AG04449 (cell line): Measurements from ENCODE around the gene NUDT22.

Source experiments
- CTCF ChIA-PET: fragments of 350-600 bp; formaldehyde crosslinking; extraction: SDS; loops from one replicate; lab custom pipeline; 2021; ENCODE audit warnings: antibody characterized with exemption; lab: Yijun Ruan, JAX
- POLR2A ChIA-PET: fragments of 400-600, 350-600 bp; formaldehyde crosslinking; extraction: SDS; loops from one replicate; lab custom pipeline; 2020; ENCODE audit warnings: antibody characterized with exemption, inconsistent platforms; lab: Yijun Ruan, JAX
- DNase-seq: peaks from one replicate; pipeline ENCODE4 v3.0.0-alpha.2; 2010; ENCODE audit warnings: low read depth, low spot score
- H3K4me3 ChIP-seq: 2 replicates; pipeline ENCODE4 v1.5.1; 2011; ENCODE audit warnings: low read depth, mild to moderate bottlenecking, control low read depth, low read length
- TF ChIP-seq, protein P1 (sequence below): IDR thresholded peaks from one replicate; pipeline ENCODE4 v1.5.1; 2011; ENCODE audit warnings: mild to moderate bottlenecking, moderate library complexity, low read length, control low read depth, inconsistent platforms; ENCODE audit not compliant: insufficient read depth; ENCODE audit errors: missing control alignments

NUDT22 gene

DNA sequence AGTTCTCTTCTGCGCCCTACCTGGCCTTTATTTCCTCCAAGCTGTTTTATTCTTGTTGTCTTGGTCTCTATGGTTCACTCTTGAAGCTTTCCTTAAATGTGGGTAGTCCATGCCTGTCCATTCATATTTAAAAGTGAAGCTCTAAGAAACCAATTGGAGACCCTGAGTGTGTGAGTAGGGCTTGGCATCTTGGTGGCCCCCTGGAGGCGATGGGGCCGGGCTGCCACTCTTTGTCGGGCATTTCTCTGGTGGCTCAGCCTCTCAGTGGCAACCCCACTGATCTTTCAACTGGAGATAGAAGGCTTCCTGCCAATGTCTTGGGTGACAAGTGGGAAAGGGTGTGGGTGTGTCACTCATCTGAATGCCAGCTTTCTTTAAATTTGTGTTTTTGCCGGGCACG, 9.2 kb upstream of the NUDT22 start:
- H3K4me3 ChIP-seq, result no peak overlapping the region
- DNase-seq, result no peak
- CTCF ChIA-PET, result interaction anchor here (2.6 to 9.1 kb wide), 3 partner anchors 12 to 87 kb away, joined by 8 to 86 read pairs (median 23); partner anchors contain the start of genes ESRRA and FERMT3
- POLR2A ChIA-PET, result no interaction called here
- TF ChIP-seq, protein P1, sequence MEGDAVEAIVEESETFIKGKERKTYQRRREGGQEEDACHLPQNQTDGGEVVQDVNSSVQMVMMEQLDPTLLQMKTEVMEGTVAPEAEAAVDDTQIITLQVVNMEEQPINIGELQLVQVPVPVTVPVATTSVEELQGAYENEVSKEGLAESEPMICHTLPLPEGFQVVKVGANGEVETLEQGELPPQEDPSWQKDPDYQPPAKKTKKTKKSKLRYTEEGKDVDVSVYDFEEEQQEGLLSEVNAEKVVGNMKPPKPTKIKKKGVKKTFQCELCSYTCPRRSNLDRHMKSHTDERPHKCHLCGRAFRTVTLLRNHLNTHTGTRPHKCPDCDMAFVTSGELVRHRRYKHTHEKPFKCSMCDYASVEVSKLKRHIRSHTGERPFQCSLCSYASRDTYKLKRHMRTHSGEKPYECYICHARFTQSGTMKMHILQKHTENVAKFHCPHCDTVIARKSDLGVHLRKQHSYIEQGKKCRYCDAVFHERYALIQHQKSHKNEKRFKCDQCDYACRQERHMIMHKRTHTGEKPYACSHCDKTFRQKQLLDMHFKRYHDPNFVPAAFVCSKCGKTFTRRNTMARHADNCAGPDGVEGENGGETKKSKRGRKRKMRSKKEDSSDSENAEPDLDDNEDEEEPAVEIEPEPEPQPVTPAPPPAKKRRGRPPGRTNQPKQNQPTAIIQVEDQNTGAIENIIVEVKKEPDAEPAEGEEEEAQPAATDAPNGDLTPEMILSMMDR, result no peak

DNA sequence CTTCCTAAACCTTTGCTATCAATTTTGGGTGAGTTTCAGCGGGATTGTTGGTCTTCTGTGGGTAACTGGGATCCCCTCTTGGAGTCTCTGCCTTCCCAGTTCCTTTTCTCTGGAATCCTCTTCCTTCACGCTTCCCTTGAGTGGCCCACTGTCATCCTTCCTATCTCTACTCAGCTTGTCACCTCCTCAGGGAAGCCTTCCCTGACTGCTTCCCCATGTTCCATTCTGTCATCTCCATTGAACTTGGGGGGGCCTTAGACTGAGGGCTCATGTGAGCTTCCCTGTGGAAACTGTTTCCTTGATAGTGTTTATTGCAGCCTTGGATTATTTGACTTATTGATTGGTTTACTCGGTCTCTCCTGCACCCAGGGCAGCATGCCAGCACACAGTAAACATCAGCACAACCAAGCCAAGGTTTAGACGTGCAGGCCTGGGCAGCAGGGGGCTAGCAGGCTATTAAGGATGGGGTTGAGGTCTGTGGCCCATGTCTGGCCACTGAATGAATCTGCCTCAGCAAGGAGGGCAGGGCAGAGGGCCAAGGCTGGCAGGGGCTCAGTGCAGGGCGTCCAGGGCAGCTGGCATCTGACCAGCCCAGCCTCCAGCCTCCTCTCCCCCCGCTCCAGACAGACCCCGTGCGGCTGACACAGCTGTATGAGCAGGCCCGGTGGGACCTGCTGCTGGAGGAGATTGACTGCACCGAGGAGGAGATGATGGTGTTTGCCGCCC, 7.3 kb upstream of the NUDT22 start:
- H3K4me3 ChIP-seq, result no peak overlapping the region
- ChIA-PET CTCF (interaction anchor here (0.7 to 9.1 kb wide), 2 partner anchors 14 to 86 kb away, joined by 3 to 86 read pairs; partner anchors contain the start of gene FERMT3), POLR2A (interaction anchor here (0.7 kb wide), 1 partner anchor 58 kb away, joined by 3 read pairs; no protein-coding TSS in a partner anchor)
- TF ChIP-seq, protein P1, result no peak
- no peak for DNase-seq

DNA sequence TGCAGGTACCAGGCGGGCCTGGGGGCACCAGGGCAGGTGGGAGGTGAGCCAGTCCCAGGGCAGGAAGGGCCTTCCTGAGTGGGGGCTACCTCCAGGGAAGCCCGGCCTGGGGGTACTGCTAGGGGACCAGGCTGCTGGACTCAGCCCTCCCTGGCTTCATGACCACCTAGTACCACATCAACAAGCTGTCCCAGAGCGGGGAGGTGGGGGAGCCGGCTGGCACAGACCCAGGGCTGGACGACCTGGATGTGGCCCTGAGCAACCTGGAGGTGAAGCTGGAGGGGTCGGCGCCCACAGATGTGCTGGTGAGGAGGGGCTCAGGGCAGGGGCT, 6.8 kb upstream of the NUDT22 start:
- TF ChIP-seq, protein P1, result no peak
- ChIA-PET CTCF (interaction anchor here (1.2 to 9.1 kb wide), 2 partner anchors 14 to 33 kb away, joined by 3 to 86 read pairs; partner anchors contain the start of gene FERMT3), POLR2A (interaction anchor here (0.7 kb wide), 1 partner anchor 58 kb away, joined by 3 read pairs; no protein-coding TSS in a partner anchor)
- no peak overlapping the region for H3K4me3 ChIP-seq
- DNase-seq, result no peak

DNA sequence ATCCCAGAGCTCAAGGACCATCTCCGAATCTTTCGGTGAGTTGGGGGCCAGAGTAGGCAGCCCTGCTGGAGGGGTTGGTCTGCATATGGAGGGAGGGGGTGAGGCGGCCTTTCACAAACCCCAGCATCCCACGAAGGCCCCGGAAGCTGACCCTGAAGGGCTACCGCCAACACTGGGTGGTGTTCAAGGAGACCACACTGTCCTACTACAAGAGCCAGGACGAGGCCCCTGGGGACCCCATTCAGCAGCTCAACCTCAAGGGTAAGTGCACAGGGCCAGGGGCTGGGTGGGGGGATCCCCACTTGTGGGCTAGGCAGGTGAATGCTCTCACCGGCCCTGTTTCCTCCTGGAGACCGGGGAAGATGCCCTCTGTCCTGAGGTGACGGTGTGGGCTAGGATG, 6.3 kb upstream of the NUDT22 start:
- TF ChIP-seq, protein P1, result no peak
- CTCF ChIA-PET, result interaction anchor here (1.2 to 9.1 kb wide), 2 partner anchors 15 to 32 kb away, joined by 3 to 86 read pairs; partner anchors contain the start of gene FERMT3
- POLR2A ChIA-PET, result interaction anchor here (0.7 kb wide), 1 partner anchor 58 kb away, joined by 3 read pairs; no protein-coding TSS in a partner anchor

DNA sequence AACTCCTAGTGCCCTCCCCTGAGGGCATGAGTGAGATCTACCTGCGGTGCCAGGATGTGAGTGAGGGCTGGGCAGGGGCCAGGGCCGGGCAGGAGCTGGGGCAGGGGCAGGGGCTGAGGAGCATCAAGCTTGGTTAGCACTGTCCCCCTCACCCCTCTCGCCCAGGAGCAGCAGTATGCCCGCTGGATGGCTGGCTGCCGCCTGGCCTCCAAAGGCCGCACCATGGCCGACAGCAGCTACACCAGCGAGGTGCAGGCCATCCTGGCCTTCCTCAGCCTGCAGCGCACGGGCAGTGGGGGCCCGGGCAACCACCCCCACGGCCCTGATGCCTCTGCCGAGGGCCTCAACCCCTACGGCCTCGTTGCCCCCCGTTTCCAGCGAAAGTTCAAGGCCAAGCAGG, 5.8 kb upstream of the NUDT22 start:
- DNase-seq, result no peak
- ChIA-PET CTCF (interaction anchor here (1.2 to 9.1 kb wide), 2 partner anchors 15 to 32 kb away, joined by 3 to 86 read pairs; partner anchors contain the start of gene FERMT3), POLR2A (no interaction called here)
- TF ChIP-seq, protein P1, result no peak
- H3K4me3 ChIP-seq, result no peak overlapping the region

More for the DNA sequence above, 6.3 kb upstream of the NUDT22 start:
- H3K4me3 ChIP-seq, result no peak overlapping the region
- DNase-seq, result no peak

DNA sequence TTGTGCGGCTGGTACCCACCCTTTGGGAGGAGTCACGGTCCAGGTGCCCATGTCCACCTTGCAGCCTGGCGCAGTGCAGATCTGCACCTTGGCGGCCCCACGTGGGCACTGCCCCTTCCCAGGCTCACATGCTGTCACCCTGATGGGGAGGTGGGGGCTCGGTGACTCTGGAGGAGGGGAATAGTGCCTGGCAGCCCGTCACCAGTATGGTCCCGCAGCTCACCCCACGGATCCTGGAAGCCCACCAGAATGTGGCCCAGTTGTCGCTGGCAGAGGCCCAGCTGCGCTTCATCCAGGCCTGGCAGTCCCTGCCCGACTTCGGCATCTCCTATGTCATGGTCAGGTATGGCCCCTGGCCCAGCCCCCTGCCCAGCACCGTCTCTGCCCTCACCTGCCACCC, 5.3 kb upstream of the NUDT22 start:
- CTCF ChIA-PET, result interaction anchor here (1.2 to 9.1 kb wide), 2 partner anchors 16 to 31 kb away, joined by 3 to 86 read pairs; partner anchors contain the start of gene FERMT3
- H3K4me3 ChIP-seq, result no peak overlapping the region
- POLR2A ChIA-PET, result no interaction called here
- TF ChIP-seq, protein P1, result no peak
- DNase-seq, result no peak
